COLO668 (cell line): ENCODE data around the gene PGAM2.
"Not testable (repeated sequence)": the region's sequence is repeated elsewhere in the genome, so short reads cannot be mapped to it uniquely, and the experiment has no call there.

Source experiments
- DNase-seq: peaks from one replicate; lab custom pipeline; 2025; ENCODE audit not compliant: unreplicated experiment; lab: John Stamatoyannopoulos, UW

Gene PGAM2

GRCh38 chr7:44033971-44034844 lies 31.2 kb downstream of the PGAM2 start:
- not testable (repeated sequence) for DNase-seq

GRCh38 chr7:44032031-44032430 lies 33.3 kb downstream of the PGAM2 start:
- not testable (repeated sequence) for DNase-seq

- not testable (repeated sequence) for DNase-seq
Measured at GRCh38 chr7:44031319-44031718, 34.0 kb downstream of the PGAM2 start.

- DNase-seq = not testable (repeated sequence)
Measured at GRCh38 chr7:44030029-44030428, 35.3 kb downstream of the PGAM2 start.

- not testable (repeated sequence) for DNase-seq
Measured at GRCh38 chr7:44029433-44029832, 35.9 kb downstream of the PGAM2 start.

GRCh38 chr7:44022796-44023467 lies 42.4 kb downstream of the PGAM2 start:
- not testable (repeated sequence) for DNase-seq

- not testable (repeated sequence) for DNase-seq
Measured at GRCh38 chr7:44022069-44022468, 43.3 kb downstream of the PGAM2 start.

- not testable (repeated sequence) for DNase-seq
Measured at GRCh38 chr7:44019825-44020224, 45.5 kb downstream of the PGAM2 start.

GRCh38 chr7:44018857-44019807 lies 46.2 kb downstream of the PGAM2 start:
- DNase-seq = peak; percentile 99

GRCh38 chr7:44015090-44015489 lies 50.3 kb downstream of the PGAM2 start:
- not testable (repeated sequence) for DNase-seq
